GM12874 (cell line): Measurements from ENCODE around the gene MRPS21.

Source experiments
- TF ChIP-seq, protein P1 (sequence below): IDR thresholded peaks from 2 replicates; pipeline ENCODE4 v1.5.1; 2011; ENCODE audit warnings: low read depth, mild to moderate bottlenecking, control low read depth, low read length, moderate library complexity; ENCODE audit not compliant: insufficient read depth

MRPS21 gene

DNA sequence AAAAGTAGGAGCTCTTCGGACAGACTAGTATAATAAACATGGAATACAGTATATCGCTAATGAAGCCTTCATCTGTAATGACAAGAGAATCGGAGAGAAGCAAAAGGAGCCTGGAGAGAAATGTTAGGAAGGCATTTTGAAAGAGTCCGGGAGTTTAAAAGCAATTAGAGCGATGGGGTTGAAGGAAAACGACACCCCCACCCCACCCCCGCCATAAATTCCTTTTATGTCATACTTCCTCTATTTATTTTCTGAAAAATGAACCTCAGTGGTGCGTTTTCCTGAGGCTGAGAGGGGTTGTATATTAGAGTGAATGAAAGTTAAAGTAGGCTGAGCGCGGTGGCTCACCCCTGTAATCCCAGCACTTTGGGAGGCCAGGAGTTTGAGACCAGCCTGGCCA, 24.2 kb upstream of the MRPS21 start:
- TF ChIP-seq, protein P1, sequence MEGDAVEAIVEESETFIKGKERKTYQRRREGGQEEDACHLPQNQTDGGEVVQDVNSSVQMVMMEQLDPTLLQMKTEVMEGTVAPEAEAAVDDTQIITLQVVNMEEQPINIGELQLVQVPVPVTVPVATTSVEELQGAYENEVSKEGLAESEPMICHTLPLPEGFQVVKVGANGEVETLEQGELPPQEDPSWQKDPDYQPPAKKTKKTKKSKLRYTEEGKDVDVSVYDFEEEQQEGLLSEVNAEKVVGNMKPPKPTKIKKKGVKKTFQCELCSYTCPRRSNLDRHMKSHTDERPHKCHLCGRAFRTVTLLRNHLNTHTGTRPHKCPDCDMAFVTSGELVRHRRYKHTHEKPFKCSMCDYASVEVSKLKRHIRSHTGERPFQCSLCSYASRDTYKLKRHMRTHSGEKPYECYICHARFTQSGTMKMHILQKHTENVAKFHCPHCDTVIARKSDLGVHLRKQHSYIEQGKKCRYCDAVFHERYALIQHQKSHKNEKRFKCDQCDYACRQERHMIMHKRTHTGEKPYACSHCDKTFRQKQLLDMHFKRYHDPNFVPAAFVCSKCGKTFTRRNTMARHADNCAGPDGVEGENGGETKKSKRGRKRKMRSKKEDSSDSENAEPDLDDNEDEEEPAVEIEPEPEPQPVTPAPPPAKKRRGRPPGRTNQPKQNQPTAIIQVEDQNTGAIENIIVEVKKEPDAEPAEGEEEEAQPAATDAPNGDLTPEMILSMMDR = no peak

DNA sequence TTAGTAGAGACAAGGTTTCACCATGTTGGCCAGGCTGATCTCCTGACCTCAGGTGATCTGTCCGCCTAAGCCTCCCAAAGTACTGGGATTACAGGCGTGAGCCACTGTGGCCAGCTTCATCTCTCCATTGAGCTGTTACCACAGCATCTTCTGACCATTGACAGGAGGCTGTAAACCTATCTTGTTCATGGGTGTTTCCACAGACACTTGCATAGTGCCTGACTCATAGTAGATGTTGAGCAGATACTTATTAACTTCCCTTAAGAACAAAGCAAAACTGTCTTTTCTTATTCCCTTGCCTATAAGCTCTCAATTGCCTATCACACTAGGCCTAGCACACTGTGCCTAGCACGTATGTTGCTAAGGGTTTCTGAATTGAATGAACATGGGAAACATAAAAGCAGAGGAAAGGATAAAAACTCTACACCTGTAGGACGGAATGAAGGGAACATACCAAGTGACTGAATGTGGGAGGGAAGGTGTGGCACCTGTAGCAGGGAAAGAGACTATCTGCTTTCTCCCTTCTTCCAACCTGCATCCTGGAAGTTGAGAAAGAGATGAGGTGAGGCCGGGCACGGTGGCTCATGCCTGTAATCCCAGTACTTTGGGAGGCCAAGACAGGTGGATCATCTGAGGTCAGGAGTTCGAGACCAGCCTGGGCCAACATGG, 22.2 kb upstream of the MRPS21 start:
- TF ChIP-seq, protein P1 = no peak

DNA sequence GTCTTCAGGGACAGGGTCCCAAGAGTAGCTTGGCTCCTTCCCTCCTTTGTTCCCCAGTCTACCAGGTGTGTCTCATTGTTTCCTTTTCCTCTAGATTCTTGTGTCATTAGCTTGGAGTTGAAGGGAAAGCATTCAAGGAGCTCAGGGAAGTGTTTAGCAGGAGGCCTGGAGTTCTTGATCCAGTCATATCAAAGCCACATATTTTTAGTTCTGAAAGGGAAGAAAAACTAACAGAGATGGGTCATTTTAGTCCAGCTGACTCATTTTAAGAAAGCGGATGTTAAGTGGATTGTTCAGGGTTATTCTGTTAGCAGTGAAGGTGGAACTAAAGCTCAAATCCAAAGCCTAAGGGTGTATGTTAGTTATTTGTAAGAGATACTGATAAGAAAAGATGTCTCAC, 20.4 kb upstream of the MRPS21 start:
- TF ChIP-seq, protein P1 = no peak

DNA sequence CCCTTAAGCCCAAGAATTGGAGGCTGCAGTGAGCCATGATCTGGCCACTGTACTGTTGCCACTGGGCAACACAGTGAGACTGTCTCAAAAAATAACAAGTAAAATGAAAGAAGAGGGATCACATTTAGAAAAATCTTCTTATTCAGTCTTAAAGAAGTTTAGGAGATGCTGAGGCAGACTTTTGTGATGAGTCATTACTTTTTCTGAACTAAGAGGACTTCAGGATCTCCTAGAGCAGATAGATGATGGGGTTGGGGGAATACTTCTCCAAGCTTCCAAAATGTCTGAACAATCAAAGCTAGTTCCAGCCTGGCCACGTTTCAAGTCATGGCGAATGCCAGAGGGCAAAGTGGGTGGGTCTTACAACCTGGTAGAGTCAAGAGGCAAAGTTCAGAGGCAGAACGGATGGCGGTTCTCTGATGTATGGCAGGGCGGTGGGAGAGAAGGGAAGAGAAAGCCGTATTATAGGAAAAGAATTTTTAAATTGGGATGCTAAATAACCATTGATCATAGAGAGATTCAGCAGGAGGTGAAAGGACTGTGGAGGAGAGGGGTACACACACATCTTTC, 13.4 kb upstream of the MRPS21 start:
- TF ChIP-seq, protein P1 = no peak

DNA sequence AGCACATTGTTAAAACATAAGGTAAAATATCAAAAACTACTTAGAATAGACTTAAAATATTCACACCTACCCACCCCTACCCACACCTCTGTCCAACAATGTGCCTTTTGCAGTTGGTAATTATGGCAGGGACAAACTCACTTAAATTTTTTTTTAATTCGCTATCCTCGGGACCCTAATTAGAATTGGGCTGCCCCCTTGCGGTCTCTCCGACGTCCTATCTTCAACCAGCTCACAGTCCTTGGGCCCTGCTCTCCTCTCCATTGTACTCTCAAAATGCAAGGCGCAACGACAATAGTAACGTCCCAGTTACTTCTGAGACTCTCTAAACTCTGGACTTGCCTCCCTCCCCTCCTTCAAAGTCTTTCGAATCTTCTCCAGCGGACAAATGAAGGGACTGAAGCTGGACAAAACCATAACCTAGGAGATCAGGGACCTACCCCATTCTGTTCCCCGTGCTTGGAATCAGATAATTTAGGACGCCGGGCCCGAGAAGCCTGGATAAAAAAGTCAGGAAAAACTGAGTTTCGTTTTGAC, 12.4 kb upstream of the MRPS21 start:
- TF ChIP-seq, protein P1 = peak; percentile 52

DNA sequence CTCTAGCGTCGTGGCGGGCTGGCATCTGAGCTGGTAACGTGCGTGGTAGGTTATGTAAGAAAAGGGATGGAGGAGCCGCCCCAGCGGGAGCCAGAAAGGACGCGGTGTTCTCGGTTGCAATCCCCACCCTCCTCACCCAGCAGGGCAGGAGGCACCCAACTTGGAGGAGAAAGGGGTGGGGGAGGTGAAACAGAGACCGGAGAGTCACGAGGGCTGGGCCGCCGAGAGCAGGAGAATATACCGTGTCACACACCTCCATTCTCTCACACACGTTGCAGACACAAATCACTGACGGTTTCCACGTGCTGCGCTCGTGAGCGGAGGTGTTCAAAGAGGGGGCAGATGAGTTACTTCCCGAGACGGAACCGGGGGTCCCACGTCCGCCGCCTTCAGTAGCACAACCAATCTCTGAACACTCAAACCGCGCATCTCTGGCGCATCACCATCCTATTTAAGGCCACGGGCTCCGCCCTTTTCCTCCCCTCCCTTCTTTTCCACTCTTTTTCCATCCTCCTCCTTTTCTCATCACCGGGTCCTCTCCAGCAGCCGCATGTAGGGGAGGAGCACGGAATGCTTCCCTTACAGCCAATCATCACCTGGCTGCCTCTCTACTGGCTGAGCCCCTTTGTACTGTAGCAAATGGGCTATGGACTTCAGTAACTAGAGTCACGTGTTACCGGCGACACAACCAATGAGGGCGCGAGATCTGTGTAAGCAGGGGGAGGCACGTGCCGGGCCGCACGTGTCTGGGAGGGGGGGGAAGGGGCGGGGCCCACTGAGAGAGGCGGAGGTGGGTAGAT, 11.7 kb upstream of the MRPS21 start, which contains the start of gene CIART:
TSS of gene CIART (plus strand) at position 797 of the 800 bp plus-strand sequence. CDS start 714 bp downstream, outside the sequence.
- TF ChIP-seq, protein P1 = no peak

DNA sequence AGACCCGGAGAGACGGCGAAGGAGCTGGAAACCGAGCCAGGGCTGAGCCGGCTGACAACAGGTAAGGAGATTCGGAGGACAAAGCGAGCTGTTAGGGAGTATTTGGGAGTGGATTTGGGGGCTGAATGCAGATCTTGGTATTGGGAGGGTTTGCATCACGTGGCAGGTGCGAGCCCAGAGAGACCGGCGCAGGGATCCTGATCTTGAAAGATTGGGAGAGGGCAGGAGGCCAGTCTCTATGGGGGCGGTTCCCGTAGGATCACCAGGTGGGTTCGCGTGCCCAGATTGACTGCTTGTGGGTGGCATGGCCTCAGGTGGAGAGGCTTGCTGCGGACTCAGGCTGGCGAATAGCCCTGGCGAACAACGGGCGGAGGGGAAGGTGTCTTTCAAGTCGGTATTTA, 11.1 kb upstream of the MRPS21 start:
- TF ChIP-seq, protein P1 = no peak
